ENCODE data around the gene RASIP1. TPM values are rescaled to one million over a fixed set of nuclear protein-coding genes. Genes with fewer than 3 reads are reported as not detected.
"Not testable (repeated sequence)": the region's sequence is repeated elsewhere in the genome, so short reads cannot be mapped to it uniquely, and the experiment has no call there.

The RASIP1 gene
- 0.50 and 0.69 TPM in 2 replicates for total RNA-seq

GRCh38 chr19:48740164-48740972 lies at the start of gene RASIP1:
Gene RASIP1 (minus strand): TSS chr19:48740610. CDS start chr19:48740282, 328 bp downstream.
- DNase-seq (ENCODE audit: low read depth) = no peak

GRCh38 chr19:48787331-48787730 lies 46.9 kb upstream of the RASIP1 start:
- not testable (repeated sequence) for DNase-seq (ENCODE audit: low read depth)

- not testable (repeated sequence) for DNase-seq (ENCODE audit: low read depth)
Observed at GRCh38 chr19:48786422-48786821, 46.0 kb upstream of the RASIP1 start.

GRCh38 chr19:48784527-48784926 lies 44.1 kb upstream of the RASIP1 start:
- no peak for DNase-seq (ENCODE audit: low read depth)

- DNase-seq (ENCODE audit: low read depth) = peak; percentile 69
Observed at GRCh38 chr19:48780631-48781391, 40.4 kb upstream of the RASIP1 start.

- no peak for DNase-seq (ENCODE audit: low read depth)
Observed at GRCh38 chr19:48779636-48780035, 39.2 kb upstream of the RASIP1 start.

- DNase-seq (ENCODE audit: low read depth) = no peak
Observed at GRCh38 chr19:48777720-48778119, 37.3 kb upstream of the RASIP1 start.

- DNase-seq (ENCODE audit: low read depth) = no peak
Observed at GRCh38 chr19:48777139-48777538, 36.7 kb upstream of the RASIP1 start.

GRCh38 chr19:48772503-48772953 lies 32.1 kb upstream of the RASIP1 start:
- peak; percentile 19 for DNase-seq (ENCODE audit: low read depth)

GRCh38 chr19:48770734-48771472 lies 30.5 kb upstream of the RASIP1 start:
- DNase-seq (ENCODE audit: low read depth) = no peak

GRCh38 chr19:48770266-48770665 lies 29.9 kb upstream of the RASIP1 start:
- DNase-seq (ENCODE audit: low read depth) = no peak

- DNase-seq (ENCODE audit: low read depth) = peak; percentile 67
Observed at GRCh38 chr19:48768994-48769713, 28.7 kb upstream of the RASIP1 start.

- DNase-seq (ENCODE audit: low read depth) = not testable (repeated sequence)
Observed at GRCh38 chr19:48768171-48768753, 27.9 kb upstream of the RASIP1 start.

GRCh38 chr19:48765816-48766215 lies 25.4 kb upstream of the RASIP1 start:
- DNase-seq (ENCODE audit: low read depth) = not testable (repeated sequence)

GRCh38 chr19:48760504-48761205 lies 20.2 kb upstream of the RASIP1 start:
- no peak for DNase-seq (ENCODE audit: low read depth)

GRCh38 chr19:48757741-48758144 lies 17.3 kb upstream of the RASIP1 start:
- no peak for DNase-seq (ENCODE audit: low read depth)

- no peak for DNase-seq (ENCODE audit: low read depth)
Observed at GRCh38 chr19:48757089-48757675, 16.8 kb upstream of the RASIP1 start.

GRCh38 chr19:48756686-48757085 lies 16.3 kb upstream of the RASIP1 start:
- no peak for DNase-seq (ENCODE audit: low read depth)

GRCh38 chr19:48756212-48756611 lies 15.8 kb upstream of the RASIP1 start:
- DNase-seq (ENCODE audit: low read depth) = no peak

- no peak for DNase-seq (ENCODE audit: low read depth)
Observed at GRCh38 chr19:48755787-48756186, 15.4 kb upstream of the RASIP1 start.

Data from renal cortical epithelial cell (primary cell).